Measurements from ENCODE around the gene L3MBTL3.

DNA sequence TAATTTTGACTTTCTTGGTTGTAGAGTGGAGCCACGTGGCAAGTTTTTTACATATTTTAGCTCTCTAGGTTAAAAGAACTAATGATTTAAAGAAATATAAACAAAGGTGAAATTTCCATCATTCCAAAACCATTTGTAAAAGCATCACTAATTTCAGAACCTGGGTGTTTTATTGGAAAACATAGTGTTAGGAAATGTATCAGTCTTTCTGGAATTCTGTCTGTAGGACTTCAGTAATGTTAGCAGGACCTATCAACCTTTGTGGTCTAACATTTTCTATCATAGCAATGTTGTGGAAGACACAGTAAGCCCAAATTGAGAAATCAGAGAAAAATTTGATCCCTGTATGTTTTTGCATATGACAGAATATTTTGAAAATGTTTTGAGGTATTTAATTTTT, 28.3 kb downstream of the L3MBTL3 start:
- TF ChIP-seq NFYA (IDR thresholded peaks at IDR 0.05; ENCODE audit: borderline replicate concordance, low read depth, low read length) (no peak), CEBPB (IDR thresholded peaks at IDR 0.05; ENCODE audit: borderline replicate concordance in 1 of 2, low read depth in 2 of 2, low read length in 2 of 2) (no peak), SRF (IDR thresholded peaks at IDR 0.05; ENCODE audit: low read depth in 2 of 2, low read length in 2 of 2) (no peak), ZNF274 (IDR thresholded peaks at IDR 0.05; ENCODE audit: insufficient read depth, insufficient read length) (no peak), EZH2 (IDR thresholded peaks at IDR 0.05; ENCODE audit: borderline replicate concordance, control insufficient read depth, low read depth, low read length) (no peak), ZNF384 (IDR thresholded peaks at IDR 0.05; ENCODE audit: borderline replicate concordance, low read depth, low read length) (no peak), CTCF (IDR thresholded peaks at IDR 0.05 in 2 of 3, conservative IDR thresholded peaks at IDR 0.05 in 1 of 3; ENCODE audit: control insufficient read depth in 2 of 3, extremely low read depth in 1 of 3, insufficient read depth in 1 of 3, low read depth in 3 of 3, low read length in 3 of 3) (no peak), TCF7 (IDR thresholded peaks at IDR 0.05; ENCODE audit: borderline replicate concordance) (no peak), SPI1 (IDR thresholded peaks at IDR 0.05; ENCODE audit: borderline replicate concordance, insufficient read depth, low read depth, low read length) (no peak), BCL11A (IDR thresholded peaks at IDR 0.05; ENCODE audit: low read depth, low read length) (no peak), EGR1 (IDR thresholded peaks at IDR 0.05; ENCODE audit: borderline replicate concordance in 1 of 2, low read depth in 2 of 2, low read length in 2 of 2) (no peak), SP1 (IDR thresholded peaks at IDR 0.05; ENCODE audit: low read depth, low read length) (no peak), CBX5 (IDR thresholded peaks at IDR 0.05; ENCODE audit: low read depth) (no peak)
- TF ChIP-seq, protein P1, sequence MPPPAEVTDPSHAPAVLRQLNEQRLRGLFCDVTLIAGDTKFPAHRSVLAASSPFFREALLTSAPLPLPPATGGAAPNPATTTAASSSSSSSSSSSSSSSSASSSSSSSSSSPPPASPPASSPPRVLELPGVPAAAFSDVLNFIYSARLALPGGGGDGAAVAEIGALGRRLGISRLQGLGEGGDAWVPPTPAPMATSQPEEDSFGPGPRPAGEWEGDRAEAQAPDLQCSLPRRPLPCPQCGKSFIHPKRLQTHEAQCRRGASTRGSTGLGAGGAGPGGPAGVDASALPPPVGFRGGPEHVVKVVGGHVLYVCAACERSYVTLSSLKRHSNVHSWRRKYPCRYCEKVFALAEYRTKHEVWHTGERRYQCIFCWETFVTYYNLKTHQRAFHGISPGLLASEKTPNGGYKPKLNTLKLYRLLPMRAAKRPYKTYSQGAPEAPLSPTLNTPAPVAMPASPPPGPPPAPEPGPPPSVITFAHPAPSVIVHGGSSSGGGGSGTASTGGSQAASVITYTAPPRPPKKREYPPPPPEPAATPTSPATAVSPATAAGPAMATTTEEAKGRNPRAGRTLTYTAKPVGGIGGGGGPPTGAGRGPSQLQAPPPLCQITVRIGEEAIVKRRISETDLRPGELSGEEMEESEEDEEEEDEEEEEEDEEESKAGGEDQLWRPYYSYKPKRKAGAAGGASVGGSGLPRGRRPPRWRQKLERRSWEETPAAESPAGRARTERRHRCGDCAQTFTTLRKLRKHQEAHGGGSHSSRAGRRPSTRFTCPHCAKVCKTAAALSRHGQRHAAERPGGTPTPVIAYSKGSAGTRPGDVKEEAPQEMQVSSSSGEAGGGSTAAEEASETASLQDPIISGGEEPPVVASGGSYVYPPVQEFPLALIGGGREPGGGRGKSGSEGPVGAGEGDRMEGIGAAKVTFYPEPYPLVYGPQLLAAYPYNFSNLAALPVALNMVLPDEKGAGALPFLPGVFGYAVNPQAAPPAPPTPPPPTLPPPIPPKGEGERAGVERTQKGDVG (CRISPR knock-in tag; IDR thresholded peaks at IDR 0.05) = no peak
